SJSA1 (cell line): ENCODE data around the gene HLA-A. TPM values are rescaled to one million over a fixed set of nuclear protein-coding genes. Genes with fewer than 3 reads are reported as not detected.

ENCODE experiments used
- DNase-seq, 2 experiments: peaks; one replicate each; pipeline ENCODE4 v3.0.0-alpha.2; 2015 to 2020; ENCODE audit warnings: low spot score in 2 of 2, low read depth in 1 of 2
- H3K27ac ChIP-seq: fragments of 250-450 bp; sonication (Bioruptor Pico); 2 replicates; pipeline ENCODE4 v1.5.1; 2020; ENCODE audit warnings: mild to moderate bottlenecking, moderate library complexity
- H3K27me3 ChIP-seq: fragments of 250-450 bp; sonication (Bioruptor Pico); replicated peaks from 2 replicates; pipeline ENCODE4 v1.5.1; 2020; ENCODE audit warnings: mild to moderate bottlenecking, moderate library complexity
- H3K36me3 ChIP-seq: fragments of 250-450 bp; sonication (Bioruptor Pico); 2 replicates; pipeline ENCODE4 v1.5.1; 2020; ENCODE audit warnings: mild to moderate bottlenecking
- H3K4me1 ChIP-seq: fragments of 250-450 bp; sonication (Bioruptor Pico); replicated peaks from 2 replicates; pipeline ENCODE4 v1.6.1; 2021; ENCODE audit warnings: mild to moderate bottlenecking
- H3K4me3 ChIP-seq: fragments of 250-450 bp; sonication (Bioruptor Pico); 2 replicates; pipeline ENCODE4 v1.5.1; 2020; ENCODE audit warnings: mild to moderate bottlenecking
- H3K9me3 ChIP-seq: fragments of 250-450 bp; sonication (Bioruptor Pico); replicated peaks from 2 replicates; pipeline ENCODE4 v1.5.1; 2020; ENCODE audit warnings: mild to moderate bottlenecking
- total RNA-seq: library from RNA; depleted of rRNA; stranded (reverse); fragments of >200 nt; shearing (Covaris generic); gene quantifications from 2 replicates; pipeline ENCODE4 v1.2.3, GENCODE V29; 2014; rRNA removed

HLA-A gene
- total RNA-seq, 1 experiment from 2014 or later, result 1,583 TPM

DNA sequence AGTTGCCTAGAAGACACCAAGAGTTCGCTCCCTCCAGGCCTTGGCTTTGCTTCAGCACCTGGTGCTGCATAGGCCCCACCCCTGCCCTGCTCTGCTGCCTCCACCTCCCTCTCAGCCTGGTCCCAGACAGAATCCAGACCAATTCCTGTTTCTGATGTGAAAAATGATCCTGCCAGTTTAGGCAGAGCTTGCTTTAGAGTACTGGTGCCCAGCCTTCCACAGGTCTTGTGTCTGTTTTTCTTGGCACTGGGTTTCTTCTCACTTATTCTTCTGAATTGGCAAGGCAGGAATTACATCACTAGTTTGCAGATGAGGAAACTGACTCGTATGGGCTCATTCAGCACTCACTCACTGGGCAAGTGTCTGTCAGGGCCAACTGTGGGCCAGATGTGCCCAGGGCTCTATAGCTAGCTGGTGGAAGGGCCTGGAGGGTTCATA, 53.0 kb downstream of the HLA-A start:
- H3K4me3 ChIP-seq, result no peak overlapping the region
- H3K27me3 ChIP-seq, result peaks cover 11% of the 10 kb centered on the region
- H3K27ac ChIP-seq, result no peak overlapping the region
- H3K4me1 ChIP-seq, result no peaks in the 10 kb centered on the region
- peak in 1 of 2 experiments; percentile 34 for DNase-seq
- no peaks in the 10 kb centered on the region for H3K36me3 ChIP-seq
- H3K9me3 ChIP-seq, result no peaks in the 10 kb centered on the region

Other genes starting within 250 kb of the HLA-A start
- 137 and 176 TPM in 2 replicates for gene HLA-F, start 219.1 kb upstream of the HLA-A start, total RNA-seq
- not detected in 2 replicates for gene HLA-G, start 114.7 kb upstream of the HLA-A start, total RNA-seq
- gene POLR1H, start 118.7 kb downstream of the HLA-A start, total RNA-seq, result 22.5 and 29.7 TPM in 2 replicates
- gene PPP1R11, start 124.7 kb downstream of the HLA-A start, total RNA-seq, result 26.3 and 33.8 TPM in 2 replicates
- not detected in 2 replicates for gene RNF39, start 133.2 kb downstream of the HLA-A start, total RNA-seq
- gene TRIM31, start 170.6 kb downstream of the HLA-A start, total RNA-seq, result not detected in 2 replicates
- not detected in 2 replicates for gene TRIM40, start 193.6 kb downstream of the HLA-A start, total RNA-seq
- not detected in 2 replicates for gene TRIM10, start 218.7 kb downstream of the HLA-A start, total RNA-seq
- not detected in 2 replicates for gene TRIM15, start 221.0 kb downstream of the HLA-A start, total RNA-seq